Esophagus muscularis mucosa (tissue), 4 donors: ENCODE measurements around the gene CDK2AP2. TPM values are rescaled to one million over a fixed set of nuclear protein-coding genes. Genes with fewer than 3 reads are reported as not detected.

Experiments used
- DNase-seq: peaks from one replicate; pipeline ENCODE4 v3.0.0-alpha.2; 2017; ENCODE audit errors: extremely low spot score
- H3K27ac ChIP-seq, 4 donors: fragments of 200-600 bp; sonication (generic); replicated peaks in 1 of 4; 1 replicate in 3 of 4; 2 replicates in 1 of 4; pipeline ENCODE4 v1.5.1; 2016 to 2019; ENCODE audit warnings: mild to moderate bottlenecking in 1 of 4
- H3K27me3 ChIP-seq, 4 donors: fragments of 200-600 bp; sonication (generic); one replicate each; pipeline versions ENCODE4 v1.5.1 to v1.6.0; 2016 to 2019
- H3K36me3 ChIP-seq, 4 donors: fragments of 200-600 bp; sonication (generic); one replicate each; pipeline ENCODE4 v1.5.1; 2016 to 2019
- H3K4me1 ChIP-seq, 4 donors: fragments of 200-600 bp; sonication (generic); one replicate each; pipeline ENCODE4 v1.5.1; 2016 to 2019
- H3K4me3 ChIP-seq, 4 donors: fragments of 200-600 bp; sonication (generic); 1 replicate in 2 of 4; 2 replicates in 2 of 4; pipeline ENCODE4 v1.5.1; 2016 to 2019; ENCODE audit warnings: mild to moderate bottlenecking in 4 of 4, moderate library complexity in 1 of 4
- H3K9me3 ChIP-seq, 4 donors: fragments of 200-600 bp; sonication (generic); 1 replicate in 3 of 4; 2 replicates in 1 of 4; pipeline ENCODE4 v1.5.1; 2016 to 2019
- EP300 ChIP-seq: sonication (generic); formaldehyde crosslinking; IDR thresholded peaks from one replicate; pipeline ENCODE4 v1.6.1; 2017; ENCODE audit warnings: antibody characterized with exemption
- POLR2A ChIP-seq: fragments of 450-650 bp; IDR thresholded peaks from one replicate; pipeline ENCODE4 v1.6.1; 2017; ENCODE audit warnings: antibody characterized with exemption, moderate library complexity, mild to moderate bottlenecking, low read depth
- POLR2AphosphoS5 ChIP-seq, 2 donors: sonication (generic); formaldehyde crosslinking; IDR thresholded peaks; one replicate each; pipeline ENCODE4 v1.6.1; 2017; ENCODE audit warnings: antibody characterized with exemption in 2 of 2
- WGBS: methylation state at CpG from one replicate; pipeline ENCODE4 v1.1.5; 2018; 5-methylcytosine and 5-hydroxymethylcytosine counted together
- intact Hi-C: fragments of 100-400 bp; cut with DNase I; formaldehyde crosslinking; loops from one replicate; pipeline ENCODE4 v1.15.1; 2023
- total RNA-seq, 4 donors: library from RNA; depleted of rRNA; stranded (reverse); fragments of >200 nt; gene quantifications; one replicate each; pipeline versions ENCODE4 v1.1.0 to v1.2.1, GENCODE V29; 2016
- TF ChIP-seq, protein P1 (sequence below), 3 experiments: fragments of 200-600 bp in 2 of 3; fragments of 450-650 bp in 1 of 3; sonication (generic) in 2 of 3; IDR thresholded peaks; one replicate each; pipeline ENCODE4 v1.5.1; 2017 to 2019; ENCODE audit warnings: antibody characterized with exemption in 3 of 3, mild to moderate bottlenecking in 2 of 3, moderate library complexity in 1 of 3

The CDK2AP2 gene
- total RNA-seq, 4 donors from 2014 or later: 61.0 to 111 (median 67.8) TPM

DNA sequence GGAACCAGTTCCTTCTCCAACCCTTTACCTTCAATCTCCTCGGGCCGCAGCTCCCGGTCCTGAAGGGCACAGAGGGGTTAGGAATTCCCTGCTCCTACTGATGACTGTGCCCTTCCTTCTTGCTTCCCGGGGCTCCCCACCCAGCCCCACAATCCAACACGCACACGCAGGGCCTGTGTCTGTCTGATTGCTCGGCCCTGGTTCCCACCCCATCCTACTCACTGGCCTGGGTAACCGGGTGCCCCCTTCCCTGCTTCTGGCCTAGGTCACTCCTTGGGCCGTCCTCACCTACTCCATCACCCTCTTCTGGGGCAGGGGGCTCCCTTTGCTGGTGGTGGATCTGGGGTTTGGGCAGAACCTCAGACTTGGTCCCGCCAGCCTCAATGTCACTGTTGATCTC lies 14.0 kb upstream of the CDK2AP2 start:
- Histone ChIP-seq H3K9me3 (no peaks in the 10 kb centered on the region), H3K36me3 (no peaks in the 10 kb centered on the region), H3K27me3 (peaks cover 0 to 27% (median 0%) of the 10 kb centered on the region in 4 donors), H3K27ac (no peak overlapping the region), H3K4me1 (no peaks in the 10 kb centered on the region), H3K4me3 (no peak overlapping the region)
- WGBS: 69% methylated on average over 9 of the region's 10 CpGs
- DNase-seq: no peak
- TF ChIP-seq EP300 (no peak), POLR2AphosphoS5 (IDR thresholded peaks at IDR 0.05) (no peak), POLR2A (no peak)
- TF ChIP-seq, protein P1, sequence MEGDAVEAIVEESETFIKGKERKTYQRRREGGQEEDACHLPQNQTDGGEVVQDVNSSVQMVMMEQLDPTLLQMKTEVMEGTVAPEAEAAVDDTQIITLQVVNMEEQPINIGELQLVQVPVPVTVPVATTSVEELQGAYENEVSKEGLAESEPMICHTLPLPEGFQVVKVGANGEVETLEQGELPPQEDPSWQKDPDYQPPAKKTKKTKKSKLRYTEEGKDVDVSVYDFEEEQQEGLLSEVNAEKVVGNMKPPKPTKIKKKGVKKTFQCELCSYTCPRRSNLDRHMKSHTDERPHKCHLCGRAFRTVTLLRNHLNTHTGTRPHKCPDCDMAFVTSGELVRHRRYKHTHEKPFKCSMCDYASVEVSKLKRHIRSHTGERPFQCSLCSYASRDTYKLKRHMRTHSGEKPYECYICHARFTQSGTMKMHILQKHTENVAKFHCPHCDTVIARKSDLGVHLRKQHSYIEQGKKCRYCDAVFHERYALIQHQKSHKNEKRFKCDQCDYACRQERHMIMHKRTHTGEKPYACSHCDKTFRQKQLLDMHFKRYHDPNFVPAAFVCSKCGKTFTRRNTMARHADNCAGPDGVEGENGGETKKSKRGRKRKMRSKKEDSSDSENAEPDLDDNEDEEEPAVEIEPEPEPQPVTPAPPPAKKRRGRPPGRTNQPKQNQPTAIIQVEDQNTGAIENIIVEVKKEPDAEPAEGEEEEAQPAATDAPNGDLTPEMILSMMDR (IDR thresholded peaks at IDR 0.05): no peak
- intact Hi-C loops: no loop called here

DNA sequence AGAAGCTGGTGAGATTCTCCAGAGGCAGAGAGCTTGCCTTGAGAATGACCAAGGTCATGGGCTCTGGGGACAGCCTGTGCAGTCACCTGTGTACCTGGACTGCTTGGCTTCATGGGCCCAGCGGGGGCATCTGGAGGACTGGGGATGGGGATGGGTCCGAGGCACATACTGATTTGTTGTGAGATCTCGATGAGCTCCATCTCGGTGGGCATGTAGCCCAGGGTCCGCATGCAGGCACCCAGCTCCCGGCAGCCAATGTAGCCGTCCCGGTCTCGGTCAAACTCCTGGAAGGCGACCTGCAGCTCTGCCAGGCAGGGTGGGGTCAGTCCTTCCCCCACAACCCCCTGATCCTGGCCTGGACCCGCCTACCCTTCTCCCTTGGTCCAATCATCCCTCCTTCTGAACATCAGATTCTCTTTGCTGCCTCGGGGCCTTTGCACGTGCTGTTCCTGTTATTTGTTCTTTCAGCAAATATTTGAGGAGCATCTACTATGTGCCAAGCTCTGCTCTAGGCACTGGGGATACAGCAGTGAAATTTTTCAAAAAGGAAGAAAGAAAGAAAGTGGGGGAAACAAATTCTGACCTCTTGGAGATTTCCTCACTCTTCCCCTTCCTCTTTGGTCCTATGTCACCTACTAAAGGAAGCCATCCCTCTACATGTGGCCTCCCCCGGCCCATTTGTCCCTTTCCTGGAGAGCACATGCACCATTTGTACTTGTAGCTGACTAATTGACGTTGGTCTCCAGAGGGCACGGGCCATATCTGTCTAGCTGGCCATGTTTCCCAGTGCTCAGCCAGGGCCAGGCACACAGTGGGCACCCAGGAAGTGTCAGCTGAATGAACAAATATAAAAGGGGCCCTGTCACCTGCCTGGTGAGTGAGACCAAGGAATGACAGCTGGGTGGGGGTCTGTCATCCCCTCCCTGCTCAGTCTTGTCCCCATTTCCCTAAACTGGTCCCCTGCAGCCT lies 13.2 kb upstream of the CDK2AP2 start:
- intact Hi-C loops: no loop called here
- Histone ChIP-seq H3K36me3 (no peaks in the 10 kb centered on the region), H3K27ac (no peak overlapping the region), H3K4me1 (no peaks in the 10 kb centered on the region), H3K9me3 (no peaks in the 10 kb centered on the region), H3K4me3 (no peak overlapping the region), H3K27me3 (peaks cover 0 to 27% (median 0%) of the 10 kb centered on the region in 4 donors)
- 80% methylated on average over 12 of the region's 16 CpGs for WGBS
- TF ChIP-seq EP300: no peak
- no peak for TF ChIP-seq POLR2A
- TF ChIP-seq, protein P1 (IDR thresholded peaks at IDR 0.05): no peak
- DNase-seq: no peak

DNA sequence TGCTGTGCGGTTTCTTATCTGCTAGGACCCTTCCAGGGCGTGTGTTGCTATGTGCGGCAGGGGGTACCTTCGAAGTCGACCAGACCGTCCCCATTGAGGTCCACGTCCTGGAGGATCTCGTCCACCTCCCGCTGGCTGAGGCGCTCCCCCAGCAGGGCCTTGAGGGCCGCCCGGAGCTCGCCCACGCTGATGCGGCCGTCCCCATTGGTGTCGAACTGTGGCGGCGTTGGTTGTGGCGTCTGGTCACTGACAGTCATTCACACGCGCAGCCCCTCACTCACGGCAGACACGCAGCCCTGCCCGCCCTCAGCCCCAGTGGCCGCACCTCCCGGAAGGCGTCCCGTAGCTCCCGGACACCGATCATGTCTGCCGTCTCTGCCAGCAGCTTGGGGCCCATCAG lies 11.8 kb upstream of the CDK2AP2 start:
- intact Hi-C loops: no loop called here
- TF ChIP-seq POLR2A (no peak), POLR2AphosphoS5 (IDR thresholded peaks at IDR 0.05) (no peak), EP300 (no peak)
- TF ChIP-seq, protein P1 (IDR thresholded peaks at IDR 0.05): no peak
- H3K9me3 ChIP-seq: no peaks in the 10 kb centered on the region
- H3K4me1 ChIP-seq: no peaks in the 10 kb centered on the region
- H3K27ac ChIP-seq: no peak overlapping the region
- no peak for DNase-seq
- H3K27me3 ChIP-seq: peaks cover 0 to 20% (median 0%) of the 10 kb centered on the region in 4 donors
- WGBS: 87% methylated on average over 20 of the region's 32 CpGs
- no peaks in the 10 kb centered on the region for H3K36me3 ChIP-seq
- no peak overlapping the region for H3K4me3 ChIP-seq

DNA sequence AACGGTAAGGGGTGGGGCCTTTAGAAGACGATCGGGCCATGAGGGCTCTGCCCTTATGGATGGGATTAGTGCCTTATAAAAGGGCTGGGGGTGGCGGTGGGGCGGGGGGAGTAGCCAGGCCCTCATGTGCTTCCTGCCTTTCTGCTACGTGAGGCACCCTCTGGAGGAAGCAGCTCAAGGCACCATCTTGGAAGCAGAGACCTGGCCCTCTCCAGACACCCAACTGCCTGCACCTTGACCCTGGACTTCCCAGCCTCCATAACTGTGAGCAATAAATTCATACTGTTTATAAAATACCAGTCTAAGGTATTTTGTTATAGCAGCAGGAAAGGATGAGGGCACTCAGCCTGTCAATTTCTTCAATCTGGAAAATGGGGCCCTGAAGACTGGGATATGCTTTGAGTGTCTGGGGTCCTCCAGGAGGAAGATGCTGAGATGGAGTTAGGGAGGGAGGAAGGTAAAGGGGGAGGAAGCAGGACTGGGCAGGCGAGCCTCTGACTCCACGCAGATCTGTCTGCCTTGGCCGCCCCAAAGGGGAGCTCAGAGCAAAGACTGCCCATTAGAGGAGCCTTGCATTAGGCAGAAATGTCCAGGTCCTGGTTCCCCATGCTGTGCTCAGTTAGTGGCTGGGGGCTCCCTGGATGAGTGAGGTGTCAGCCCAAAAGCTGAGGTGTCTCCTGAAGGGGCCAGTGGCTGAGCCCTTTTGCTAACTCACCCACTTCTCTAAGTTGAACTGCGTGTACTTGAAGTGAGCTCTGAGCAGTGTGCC lies 10.0 kb upstream of the CDK2AP2 start:
- peaks cover 0 to 17% (median 0%) of the 10 kb centered on the region in 4 donors for H3K27me3 ChIP-seq
- H3K4me3 ChIP-seq: no peak overlapping the region
- no peaks in the 10 kb centered on the region for H3K4me1 ChIP-seq
- TF ChIP-seq, protein P1 (IDR thresholded peaks at IDR 0.05): no peak
- TF ChIP-seq POLR2A: no peak
- no peak for TF ChIP-seq EP300
- TF ChIP-seq POLR2AphosphoS5 (IDR thresholded peaks at IDR 0.05): no peak
- DNase-seq: no peak
- WGBS: 80% methylated on average over 10 of the region's 10 CpGs
- no peaks in the 10 kb centered on the region for H3K9me3 ChIP-seq
- no peaks in the 10 kb centered on the region for H3K36me3 ChIP-seq
- H3K27ac ChIP-seq: no peak overlapping the region
- intact Hi-C loops: no loop called here
